NCI-H82 treated with DMSO at 0.1 percent for 48 hours (cell line): ENCODE measurements around the gene ELFN2.
"Not testable (repeated sequence)": the region's sequence is repeated elsewhere in the genome, so short reads cannot be mapped to it uniquely, and the experiment has no call there.

Source experiments
- DNase-seq: peaks from one replicate; lab custom pipeline; 2025; ENCODE audit not compliant: unreplicated experiment; lab: John Stamatoyannopoulos, UW

ELFN2 gene

GRCh38 chr22:37427135-37427710 is at the start of gene ELFN2:
TSS of gene ELFN2 (minus strand) at chr22:37427479. CDS start at chr22:37375534, 51,945 bp downstream.
- DNase-seq = no peak

GRCh38 chr22:37476389-37477329 is 49.4 kb upstream of the ELFN2 start:
- DNase-seq = no peak

- no peak for DNase-seq
Measured at GRCh38 chr22:37474447-37475090, 47.3 kb upstream of the ELFN2 start.

GRCh38 chr22:37473437-37473946 is 46.2 kb upstream of the ELFN2 start:
- no peak for DNase-seq

GRCh38 chr22:37472418-37473006 is 45.2 kb upstream of the ELFN2 start:
- DNase-seq = peak; percentile 3

- no peak for DNase-seq
Measured at GRCh38 chr22:37471727-37472417, 44.6 kb upstream of the ELFN2 start.

- DNase-seq = no peak
Measured at GRCh38 chr22:37470087-37470445, 42.8 kb upstream of the ELFN2 start.

- no peak for DNase-seq
Measured at GRCh38 chr22:37469416-37470086, 42.3 kb upstream of the ELFN2 start.

GRCh38 chr22:37468201-37468695 is 41.0 kb upstream of the ELFN2 start:
- DNase-seq = not testable (repeated sequence)

- no peak for DNase-seq
Measured at GRCh38 chr22:37467391-37467955, 40.2 kb upstream of the ELFN2 start.

- no peak for DNase-seq
Measured at GRCh38 chr22:37464181-37464580, 36.9 kb upstream of the ELFN2 start.

- DNase-seq = no peak
Measured at GRCh38 chr22:37462983-37463382, 35.7 kb upstream of the ELFN2 start.

GRCh38 chr22:37462436-37462835 is 35.2 kb upstream of the ELFN2 start:
- no peak for DNase-seq

GRCh38 chr22:37461961-37462360 is 34.7 kb upstream of the ELFN2 start:
- DNase-seq = no peak

- no peak for DNase-seq
Measured at GRCh38 chr22:37460684-37461083, 33.4 kb upstream of the ELFN2 start.

GRCh38 chr22:37459206-37459605 is 31.9 kb upstream of the ELFN2 start:
- no peak for DNase-seq

GRCh38 chr22:37457093-37457893 is 30.0 kb upstream of the ELFN2 start:
- DNase-seq = no peak

GRCh38 chr22:37456346-37456745 is 29.1 kb upstream of the ELFN2 start:
- DNase-seq = no peak

GRCh38 chr22:37455896-37456295 is 28.6 kb upstream of the ELFN2 start:
- peak; percentile 64 for DNase-seq
